ENCODE results near the gene RNF225.
"Not testable (repeated sequence)": the region's sequence is repeated elsewhere in the genome, so short reads cannot be mapped to it uniquely, and the experiment has no call there.

RNF225 gene

DNA sequence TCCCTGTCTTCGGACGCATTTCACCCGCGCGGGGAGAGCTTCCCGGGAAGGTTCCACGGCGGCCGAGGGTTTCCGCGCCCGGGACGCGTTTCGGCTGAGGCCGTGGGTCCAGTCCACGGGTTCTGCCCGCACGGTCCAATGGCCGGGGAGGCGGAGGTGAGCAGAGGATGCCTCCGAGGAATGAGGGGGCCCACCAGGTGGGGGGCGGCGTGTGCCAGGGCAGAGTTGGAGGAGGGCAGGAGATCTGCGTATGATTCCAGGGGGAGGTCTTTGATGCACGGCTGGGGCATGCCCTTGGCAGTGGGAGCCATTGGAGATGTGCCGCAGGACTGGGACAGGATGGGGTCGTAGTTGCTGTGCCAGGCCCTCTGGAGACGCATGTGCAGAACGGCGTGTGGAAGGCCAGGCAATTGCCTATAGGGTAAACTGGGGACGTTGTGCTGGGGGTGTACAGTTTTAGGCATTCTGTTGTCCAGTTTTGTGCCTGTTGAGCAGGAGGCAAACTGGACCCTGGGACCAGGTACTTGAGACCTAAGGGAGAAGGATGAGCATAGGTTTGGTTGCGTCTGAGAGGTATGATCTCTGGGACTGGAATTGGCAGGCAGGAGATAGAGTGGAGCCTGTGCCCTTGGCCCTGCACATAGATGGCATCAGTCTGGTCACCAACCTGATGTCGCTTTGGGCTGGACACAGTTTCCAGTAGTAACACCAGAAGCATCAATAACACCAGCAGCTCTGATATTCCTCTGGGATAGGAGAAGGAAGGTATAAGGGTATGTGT is 13.7 kb downstream of the RNF225 start:
- peak; percentile 53 for DNase-seq

DNA sequence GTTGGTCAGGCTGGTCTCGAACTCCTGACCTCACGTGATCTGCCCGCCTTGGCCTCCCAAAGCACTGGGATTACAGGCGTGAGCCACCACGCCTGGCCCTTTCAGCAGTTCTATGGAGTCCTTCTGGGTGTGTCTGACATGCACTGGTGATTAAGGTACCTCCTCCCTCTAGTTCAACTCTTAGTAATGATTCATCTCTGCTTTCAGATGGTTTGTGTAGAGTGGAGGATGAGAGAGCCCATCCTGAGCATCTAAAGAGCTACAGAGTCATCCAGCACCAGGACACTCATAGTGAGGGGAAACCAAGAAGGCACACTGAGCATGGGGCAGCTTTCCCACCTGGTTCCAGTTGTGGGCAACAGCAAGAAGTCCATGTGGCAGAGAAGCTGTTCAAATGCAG is 21.1 kb downstream of the RNF225 start:
- no peak for DNase-seq

DNA sequence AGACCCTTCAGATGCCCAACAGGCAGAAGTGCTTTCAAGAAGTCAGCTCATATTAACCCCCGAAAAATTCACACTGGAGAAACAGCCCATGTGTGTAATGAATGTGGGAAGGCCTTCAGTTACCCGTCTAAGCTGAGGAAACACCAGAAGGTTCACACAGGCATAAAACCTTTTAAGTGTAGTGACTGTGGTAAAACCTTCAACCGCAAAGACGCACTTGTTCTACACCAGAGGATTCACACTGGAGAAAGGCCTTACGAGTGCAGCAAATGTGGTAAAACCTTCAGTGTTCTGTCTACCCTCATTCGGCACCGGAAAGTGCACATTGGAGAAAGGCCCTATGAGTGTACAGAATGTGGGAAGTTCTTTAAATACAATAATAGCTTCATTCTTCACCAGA is 21.6 kb downstream of the RNF225 start:
- no peak for DNase-seq

DNA sequence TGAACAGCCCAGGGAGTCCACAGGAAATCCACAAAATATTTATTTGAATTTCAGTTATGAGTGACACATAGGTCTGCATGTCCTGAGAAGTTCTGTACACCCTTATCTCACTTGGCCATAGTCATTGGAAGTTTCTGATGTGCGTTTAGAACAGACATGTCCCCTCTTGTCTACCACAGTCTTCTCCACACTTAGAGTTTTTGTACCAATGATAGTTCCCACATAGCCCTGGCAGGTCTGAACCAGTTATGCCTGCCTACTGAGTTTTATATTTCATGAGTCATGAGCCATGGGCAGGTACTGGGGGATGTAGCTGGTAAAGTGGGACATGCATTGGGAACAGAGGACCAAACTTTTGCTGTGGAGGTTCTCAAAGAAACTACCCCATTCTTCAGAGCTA is 33.2 kb downstream of the RNF225 start:
- no peak for DNase-seq

DNA sequence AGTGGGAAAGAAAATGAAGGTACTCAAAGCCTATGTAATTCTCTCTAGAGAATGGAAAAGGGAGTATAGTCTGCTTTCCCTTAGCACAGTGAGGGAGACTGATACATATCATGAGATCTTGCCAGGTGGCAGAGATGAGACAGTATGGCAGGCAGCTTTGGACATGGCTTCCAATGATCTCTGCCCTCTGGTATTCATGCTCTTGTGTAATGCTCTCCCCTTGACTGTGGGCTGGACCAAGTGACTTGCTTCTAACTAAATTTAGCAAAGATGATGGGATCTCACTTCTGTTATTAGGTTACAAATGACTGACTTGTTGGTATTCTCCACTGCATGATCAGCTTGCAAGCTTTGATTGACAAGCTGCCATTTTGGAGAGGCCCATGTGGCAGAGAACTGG is 34.3 kb downstream of the RNF225 start:
- no peak for DNase-seq

DNA sequence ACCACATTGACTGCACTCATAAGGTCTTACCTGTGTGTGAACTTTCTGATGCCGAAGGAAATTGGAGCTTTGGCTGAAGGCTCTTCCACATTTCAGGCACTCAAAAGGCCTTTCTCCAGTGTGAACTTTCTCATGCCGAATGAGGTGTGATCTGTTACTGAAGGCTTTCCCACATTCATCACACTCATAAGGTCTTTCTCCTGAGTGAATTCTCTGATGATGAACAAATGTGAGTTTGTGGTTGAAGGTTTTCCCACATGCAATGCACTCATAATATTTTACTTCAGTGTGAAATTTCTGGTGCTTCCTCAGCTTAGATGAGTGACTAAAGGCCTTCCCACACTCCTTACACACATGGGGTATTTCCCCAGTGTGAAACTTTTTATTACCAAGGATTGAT is 38.8 kb downstream of the RNF225 start:
- DNase-seq: no peak

DNA sequence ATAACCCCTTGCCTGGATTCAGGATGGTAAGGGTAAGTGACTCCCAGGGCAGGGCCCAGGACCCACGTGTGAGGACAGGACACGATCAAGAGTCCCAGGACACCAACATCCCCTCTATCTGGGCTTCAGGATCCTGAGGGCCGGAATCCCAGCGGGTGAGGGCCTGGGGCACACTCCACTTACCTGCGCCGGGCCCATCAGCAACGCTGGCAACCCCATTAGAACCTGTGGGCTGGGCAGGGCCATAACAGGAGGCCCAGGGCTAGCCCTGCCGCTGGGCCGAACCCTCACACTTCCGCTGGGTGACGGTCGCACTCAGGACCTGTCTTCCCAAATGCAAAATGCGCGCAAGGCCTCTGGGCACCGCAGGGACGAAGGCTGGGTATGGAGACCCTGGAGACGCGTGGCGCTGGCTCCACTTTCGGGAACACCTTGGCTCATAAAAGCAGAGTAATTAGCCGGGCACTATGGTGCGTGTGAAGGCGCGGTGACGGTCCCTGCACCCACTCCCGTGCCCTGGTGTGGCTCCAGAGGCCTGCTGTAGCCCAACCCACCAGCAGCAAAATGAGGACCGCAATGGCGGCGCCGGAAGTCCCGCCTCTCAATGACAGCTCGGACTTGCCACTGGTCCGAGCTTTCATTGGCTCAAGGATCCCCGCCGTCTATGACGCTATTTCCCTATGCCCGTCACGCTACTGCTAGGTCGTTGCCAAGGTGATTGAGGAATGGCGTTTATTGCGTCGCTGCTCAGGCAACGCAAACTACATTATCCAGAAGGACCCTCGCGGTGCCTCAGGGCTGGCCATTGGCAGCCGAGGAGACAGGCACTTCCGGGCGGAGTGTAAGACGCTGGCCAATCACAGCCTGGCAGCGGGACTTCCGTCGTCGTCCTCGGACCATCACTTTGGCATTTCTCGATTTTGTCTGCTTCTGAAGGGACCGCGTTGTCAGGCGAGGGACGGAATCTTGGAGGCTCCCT is 44.4 kb downstream of the RNF225 start, which contains the start of gene ZNF132:
Gene ZNF132, minus strand, starts transcription at position 578 of the 979 bp plus-strand sequence. Its CDS starts 332 bp downstream, at position 246.
- DNase-seq: peak; percentile 99

DNA sequence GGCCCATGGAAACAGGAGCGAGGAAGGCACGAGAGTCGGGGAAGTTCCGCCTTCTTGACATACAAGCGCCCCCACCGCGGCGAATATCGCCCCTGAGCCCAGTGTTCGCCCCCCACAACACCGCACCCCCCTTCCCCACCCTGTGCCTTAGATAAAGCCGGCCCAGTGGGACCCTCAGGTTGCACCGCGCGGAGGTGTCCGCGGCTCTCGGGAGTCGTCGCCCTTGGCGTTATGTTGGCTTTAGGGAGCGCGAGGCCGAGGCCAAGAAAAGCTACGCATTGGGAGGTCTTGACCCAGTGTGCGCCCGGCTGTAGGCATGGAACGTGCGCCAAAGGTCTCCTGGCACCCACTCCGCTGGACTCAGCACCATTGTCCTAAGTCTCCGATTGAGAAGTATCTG is 45.1 kb downstream of the RNF225 start:
- no peak for DNase-seq

DNA sequence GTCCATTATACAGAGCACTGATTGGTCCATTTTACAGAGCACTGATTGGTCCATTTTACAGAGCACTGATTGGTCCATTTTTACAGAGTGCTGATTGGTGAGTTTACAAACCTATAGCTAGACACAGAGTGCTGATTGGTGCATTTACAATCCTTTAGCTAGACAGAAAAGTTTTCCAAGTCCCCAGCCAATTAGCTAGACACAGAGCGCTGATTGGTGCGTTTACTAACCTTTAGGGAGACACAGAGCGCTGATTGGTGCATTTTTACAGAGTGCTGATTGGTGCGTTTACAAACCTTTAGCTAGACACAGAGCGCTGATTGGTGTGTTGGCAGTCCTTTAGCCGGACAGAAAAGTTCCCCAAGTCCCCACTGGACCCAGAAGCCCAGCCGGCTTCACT is 47.5 kb downstream of the RNF225 start:
- DNase-seq: not testable (repeated sequence)

Data from EL (cell line).